ENCODE data around the gene CTIF.

CTIF gene

DNA sequence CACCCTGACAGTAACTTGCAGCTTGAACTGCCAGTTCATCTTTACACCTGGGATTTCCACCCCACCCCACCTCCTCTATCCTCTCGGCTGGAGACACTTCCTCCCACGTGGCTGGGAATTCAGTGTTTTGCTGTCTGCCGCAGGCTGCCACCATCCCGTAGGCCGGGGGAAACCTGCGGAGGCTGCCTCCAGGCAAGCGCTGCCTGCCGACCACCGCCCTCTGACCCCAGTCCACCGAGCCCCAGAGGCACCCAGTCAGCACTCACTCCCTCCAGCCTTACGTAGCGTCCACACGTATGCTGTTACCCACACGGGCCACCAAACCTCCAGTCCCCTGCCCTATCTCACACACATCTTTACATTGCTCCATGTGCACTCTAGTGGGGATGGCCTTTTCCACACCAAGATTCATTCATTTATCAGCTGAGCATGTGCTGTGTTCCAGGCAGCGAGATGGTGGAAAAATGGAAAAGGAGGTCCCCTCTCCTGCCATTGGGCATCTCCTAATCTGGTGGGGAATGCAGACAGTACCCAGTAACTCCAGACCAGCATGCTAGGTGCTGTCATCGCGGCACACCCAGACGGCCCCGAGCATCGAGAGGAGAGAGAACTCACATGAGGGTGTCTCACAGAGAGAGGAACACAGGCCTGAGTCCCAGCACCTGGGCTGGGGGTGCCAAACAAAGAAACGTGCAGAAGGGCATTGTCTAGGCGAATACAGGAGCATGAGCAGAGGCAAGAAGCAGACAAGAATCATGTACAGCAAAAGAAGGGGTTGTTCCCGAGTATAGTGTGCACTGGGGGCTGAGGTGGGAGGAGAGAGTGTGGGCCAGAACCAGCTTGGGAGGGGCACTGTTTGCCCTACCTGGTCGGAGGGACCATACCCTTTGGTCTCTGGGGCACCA is 245.0 kb downstream of the CTIF start:
- no peaks in the 10 kb centered on the region for H3K27me3 ChIP-seq (ENCODE audit: insufficient read depth, poor library complexity, severe bottlenecking)
- H3K27ac ChIP-seq (ENCODE audit: poor library complexity, severe bottlenecking) = no peak overlapping the region
- ATAC-seq (ENCODE audit: low read depth) (no peak), DNase-seq (ENCODE audit: low spot score) (no peak)
- no peaks in the 10 kb centered on the region for H3K9me3 ChIP-seq (ENCODE audit: severe bottlenecking)
- no peaks in the 10 kb centered on the region; the same call in 1 of the 2 replicates for H3K36me3 ChIP-seq (ENCODE audit: low read depth)
- no peak overlapping the region for H3K4me3 ChIP-seq (ENCODE audit: severe bottlenecking)
- H3K4me1 ChIP-seq (ENCODE audit: insufficient read depth, poor library complexity, severe bottlenecking) = no peaks in the 10 kb centered on the region
- TF ChIP-seq, protein P1, sequence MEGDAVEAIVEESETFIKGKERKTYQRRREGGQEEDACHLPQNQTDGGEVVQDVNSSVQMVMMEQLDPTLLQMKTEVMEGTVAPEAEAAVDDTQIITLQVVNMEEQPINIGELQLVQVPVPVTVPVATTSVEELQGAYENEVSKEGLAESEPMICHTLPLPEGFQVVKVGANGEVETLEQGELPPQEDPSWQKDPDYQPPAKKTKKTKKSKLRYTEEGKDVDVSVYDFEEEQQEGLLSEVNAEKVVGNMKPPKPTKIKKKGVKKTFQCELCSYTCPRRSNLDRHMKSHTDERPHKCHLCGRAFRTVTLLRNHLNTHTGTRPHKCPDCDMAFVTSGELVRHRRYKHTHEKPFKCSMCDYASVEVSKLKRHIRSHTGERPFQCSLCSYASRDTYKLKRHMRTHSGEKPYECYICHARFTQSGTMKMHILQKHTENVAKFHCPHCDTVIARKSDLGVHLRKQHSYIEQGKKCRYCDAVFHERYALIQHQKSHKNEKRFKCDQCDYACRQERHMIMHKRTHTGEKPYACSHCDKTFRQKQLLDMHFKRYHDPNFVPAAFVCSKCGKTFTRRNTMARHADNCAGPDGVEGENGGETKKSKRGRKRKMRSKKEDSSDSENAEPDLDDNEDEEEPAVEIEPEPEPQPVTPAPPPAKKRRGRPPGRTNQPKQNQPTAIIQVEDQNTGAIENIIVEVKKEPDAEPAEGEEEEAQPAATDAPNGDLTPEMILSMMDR (IDR thresholded peaks at IDR 0.05; ENCODE audit: poor library complexity, severe bottlenecking) = no peak

DNA sequence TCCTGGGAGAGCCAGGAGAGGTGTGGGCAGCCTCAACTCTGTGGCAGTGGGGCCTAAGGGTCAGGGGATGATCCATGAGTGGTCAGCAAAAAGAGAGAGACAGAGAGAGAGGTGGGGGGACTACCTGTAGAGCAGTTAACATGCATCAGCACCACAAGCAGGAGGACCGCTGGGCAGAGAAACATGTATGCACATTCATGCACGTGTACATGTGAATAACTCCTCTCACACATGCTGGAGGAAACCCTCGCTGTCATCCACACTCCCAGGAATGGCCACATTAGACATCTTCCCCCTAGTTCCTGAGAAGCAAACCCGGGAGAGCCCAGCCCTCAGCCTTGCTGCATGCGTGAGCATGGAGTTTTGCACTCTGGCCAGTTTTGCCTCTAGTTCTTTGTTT is 245.8 kb downstream of the CTIF start:
- TF ChIP-seq, protein P1 (IDR thresholded peaks at IDR 0.05; ENCODE audit: poor library complexity, severe bottlenecking) = no peak
- ATAC-seq (ENCODE audit: low read depth) (no peak), DNase-seq (ENCODE audit: low spot score) (no peak)
- no peaks in the 10 kb centered on the region for H3K4me1 ChIP-seq (ENCODE audit: insufficient read depth, poor library complexity, severe bottlenecking)
- no peak overlapping the region for H3K4me3 ChIP-seq (ENCODE audit: severe bottlenecking)
- no peaks in the 10 kb centered on the region for H3K27me3 ChIP-seq (ENCODE audit: insufficient read depth, poor library complexity, severe bottlenecking)
- H3K36me3 ChIP-seq (ENCODE audit: low read depth) = no peaks in the 10 kb centered on the region; the same call in none of the 2 replicates
- H3K9me3 ChIP-seq (ENCODE audit: severe bottlenecking) = no peaks in the 10 kb centered on the region
- no peak overlapping the region for H3K27ac ChIP-seq (ENCODE audit: poor library complexity, severe bottlenecking)

DNA sequence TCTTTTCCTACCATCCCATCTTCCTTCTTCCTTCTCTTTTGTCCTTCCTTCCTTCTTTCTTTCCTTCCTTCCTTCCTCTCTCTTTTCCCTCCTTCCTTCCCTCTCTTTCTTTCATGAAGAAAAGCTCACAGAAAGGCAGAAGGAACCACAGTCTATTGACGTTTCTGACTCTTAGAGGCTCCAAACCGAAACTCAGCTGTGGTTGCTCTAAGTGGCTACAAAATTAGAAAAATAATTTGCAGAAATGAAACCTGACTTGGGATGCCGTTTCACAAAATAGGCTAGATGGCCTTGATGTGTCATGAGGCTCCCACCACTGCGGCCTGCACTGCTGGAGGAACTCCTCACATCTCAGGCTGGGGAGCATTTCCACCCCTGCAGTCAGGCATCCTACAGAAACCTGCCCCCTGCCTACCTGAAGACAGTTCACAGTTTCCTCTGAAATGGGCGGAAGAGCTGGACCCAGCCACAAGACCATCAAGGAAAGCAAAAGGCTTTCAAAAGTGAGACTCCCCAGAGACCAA is 246.3 kb downstream of the CTIF start:
- TF ChIP-seq, protein P1 (IDR thresholded peaks at IDR 0.05; ENCODE audit: poor library complexity, severe bottlenecking) = no peak
- Histone ChIP-seq H3K27me3 (ENCODE audit: insufficient read depth, poor library complexity, severe bottlenecking) (no peaks in the 10 kb centered on the region), H3K9me3 (ENCODE audit: severe bottlenecking) (no peaks in the 10 kb centered on the region), H3K27ac (ENCODE audit: poor library complexity, severe bottlenecking) (no peak overlapping the region), H3K4me1 (ENCODE audit: insufficient read depth, poor library complexity, severe bottlenecking) (no peaks in the 10 kb centered on the region), H3K36me3 (ENCODE audit: low read depth) (no peaks in the 10 kb centered on the region; the same call in none of the 2 replicates), H3K4me3 (ENCODE audit: severe bottlenecking) (no peak overlapping the region)
- DNase-seq (ENCODE audit: low spot score) = peak; percentile 23
- ATAC-seq (ENCODE audit: low read depth) = no peak

DNA sequence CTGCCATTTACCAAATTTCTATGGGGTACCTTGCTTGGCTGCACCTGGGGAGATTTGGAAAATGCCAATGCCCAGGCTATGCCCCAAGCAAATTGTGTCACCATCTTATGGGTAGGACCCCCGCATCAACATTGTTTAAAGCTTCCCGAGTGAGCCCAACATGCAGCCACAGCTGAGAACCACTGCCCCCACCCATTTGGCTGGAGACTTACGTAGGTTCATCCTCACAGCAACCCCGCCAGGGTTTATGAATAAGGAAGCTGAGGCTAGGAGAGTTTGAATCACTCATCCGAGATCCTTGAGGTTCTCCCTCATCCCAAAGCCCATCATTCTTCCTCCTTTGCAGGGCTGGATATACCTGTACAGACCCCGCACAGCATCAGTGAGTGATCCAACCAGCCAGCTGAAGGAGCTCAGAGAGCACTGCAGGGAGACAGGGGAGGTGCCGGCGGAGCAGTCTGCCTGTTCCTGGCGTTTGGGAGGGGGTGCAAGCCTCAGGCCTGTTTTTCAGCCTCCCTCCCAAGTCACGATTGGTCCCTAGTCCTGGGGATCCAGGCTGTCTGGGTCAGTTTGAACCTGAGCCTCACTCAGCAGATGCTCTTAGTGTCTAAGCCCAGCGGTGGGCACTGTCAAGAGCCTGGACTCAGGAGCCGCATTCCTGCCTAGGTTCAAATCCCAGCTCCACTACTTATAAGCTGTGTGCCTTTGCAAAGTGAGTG is 247.1 kb downstream of the CTIF start:
- Histone ChIP-seq H3K27me3 (ENCODE audit: insufficient read depth, poor library complexity, severe bottlenecking) (no peaks in the 10 kb centered on the region), H3K4me1 (ENCODE audit: insufficient read depth, poor library complexity, severe bottlenecking) (no peaks in the 10 kb centered on the region), H3K9me3 (ENCODE audit: severe bottlenecking) (no peaks in the 10 kb centered on the region), H3K36me3 (ENCODE audit: low read depth) (no peaks in the 10 kb centered on the region; the same call in none of the 2 replicates), H3K27ac (ENCODE audit: poor library complexity, severe bottlenecking) (no peak overlapping the region), H3K4me3 (ENCODE audit: severe bottlenecking) (no peak overlapping the region)
- ATAC-seq (ENCODE audit: low read depth) (no peak), DNase-seq (ENCODE audit: low spot score) (peak; percentile 37)
- TF ChIP-seq, protein P1 (IDR thresholded peaks at IDR 0.05; ENCODE audit: poor library complexity, severe bottlenecking) = no peak
